GM18907 (cell line): ENCODE results near the gene CMBL.
"Not testable (repeated sequence)": the region's sequence is repeated elsewhere in the genome, so short reads cannot be mapped to it uniquely, and the experiment has no call there.

Experiments used
- ATAC-seq: cut with Tn5 transposase; IDR thresholded peaks from one replicate; pipeline ENCODE4 v1.9.1; 2021; ENCODE audit warnings: mild to moderate bottlenecking, moderate library complexity; ENCODE audit not compliant: unreplicated experiment

CMBL gene

DNA sequence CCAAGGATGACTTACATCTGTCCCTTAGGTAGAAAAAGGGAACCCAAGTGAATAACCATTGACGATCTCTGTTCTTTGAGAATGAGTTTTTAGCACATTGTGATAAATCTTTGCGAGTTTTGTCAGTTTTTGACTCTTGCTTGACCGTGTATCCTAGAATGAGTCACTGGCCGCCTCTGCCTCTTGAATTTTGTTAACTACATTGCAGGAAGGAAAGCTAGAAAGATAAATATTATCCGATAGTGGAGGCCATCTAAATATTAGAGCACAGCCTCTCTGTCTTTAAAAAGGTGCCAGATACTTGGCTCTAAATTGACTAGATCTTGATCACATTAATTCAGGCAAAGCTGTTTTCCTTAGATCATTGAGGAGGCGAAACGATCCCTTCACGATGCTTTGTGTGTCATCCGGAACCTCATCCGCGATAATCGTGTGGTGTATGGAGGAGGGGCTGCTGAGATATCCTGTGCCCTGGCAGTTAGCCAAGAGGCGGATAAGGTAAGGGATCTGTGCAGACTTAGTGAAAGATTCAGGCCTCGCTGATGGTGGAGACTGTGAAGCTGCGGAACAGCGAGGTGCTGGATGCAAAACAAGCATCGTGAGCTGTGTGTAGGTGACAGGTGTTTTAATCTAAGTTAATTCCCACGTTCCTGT, 45.5 kb downstream of the CMBL start:
- ATAC-seq: no peak

DNA sequence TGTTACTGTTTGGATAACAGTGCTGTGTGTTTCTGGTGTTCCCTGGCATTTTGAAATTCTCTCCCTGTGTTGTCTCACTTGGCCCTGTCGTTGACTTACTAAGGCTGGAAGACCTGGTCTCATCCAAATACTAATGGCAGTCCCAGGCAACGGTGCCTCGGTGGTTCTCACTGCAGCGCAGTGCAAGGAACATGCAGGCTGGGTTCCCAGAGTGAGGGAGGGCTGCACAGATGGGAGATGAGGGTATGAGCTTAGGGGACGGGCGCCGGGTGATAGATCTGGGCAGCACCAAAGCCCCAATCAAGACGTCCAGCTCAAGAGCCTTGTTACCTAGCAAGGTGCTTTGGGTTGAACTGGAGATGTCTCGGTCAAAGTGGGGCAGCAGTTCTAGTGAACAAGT, 46.6 kb downstream of the CMBL start:
- ATAC-seq: no peak

- no peak for ATAC-seq
These were observed 47.8 kb downstream of the CMBL start for GRCh38 chr5:10259899-10260298.

DNA sequence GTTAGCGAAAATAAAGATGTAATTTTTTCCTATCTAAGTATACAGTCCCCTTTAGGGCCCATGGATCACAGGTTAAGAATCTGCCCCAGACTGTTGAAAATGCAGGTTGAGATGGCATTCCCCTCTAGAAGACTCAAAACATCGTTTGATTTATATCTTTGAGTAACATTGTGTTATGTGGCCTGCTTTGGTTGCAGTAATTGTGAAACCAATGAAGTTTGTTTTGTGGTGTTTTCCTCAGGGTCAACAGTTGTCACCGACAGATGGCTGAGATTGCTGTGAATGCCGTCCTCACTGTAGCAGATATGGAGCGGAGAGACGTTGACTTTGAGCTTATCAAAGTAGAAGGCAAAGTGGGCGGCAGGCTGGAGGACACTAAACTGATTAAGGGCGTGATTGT, 49.8 kb downstream of the CMBL start:
- ATAC-seq: no peak

GRCh38 chr5:10254686-10255085, 53.0 kb downstream of the CMBL start:
- ATAC-seq: no peak

DNA sequence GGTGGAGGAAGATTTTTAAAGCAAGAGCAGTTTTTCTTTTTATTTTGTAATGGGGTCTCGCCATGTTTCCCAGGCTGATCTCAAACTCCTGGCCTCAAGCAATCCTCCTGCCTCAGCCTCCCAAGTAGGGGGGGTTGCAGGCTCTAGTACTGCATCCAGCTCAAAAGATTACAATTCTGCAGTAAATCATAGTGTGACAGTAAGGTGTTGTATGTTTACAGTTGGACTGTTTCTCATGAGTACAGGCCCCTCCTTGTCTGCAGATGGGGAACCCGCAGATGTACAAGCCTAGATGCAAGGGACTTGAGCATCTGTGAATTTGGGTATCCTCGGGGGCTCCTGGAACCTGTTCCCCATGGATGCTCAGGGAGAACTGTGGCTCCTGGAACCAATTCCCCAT, 54.3 kb downstream of the CMBL start:
- ATAC-seq: no peak

DNA sequence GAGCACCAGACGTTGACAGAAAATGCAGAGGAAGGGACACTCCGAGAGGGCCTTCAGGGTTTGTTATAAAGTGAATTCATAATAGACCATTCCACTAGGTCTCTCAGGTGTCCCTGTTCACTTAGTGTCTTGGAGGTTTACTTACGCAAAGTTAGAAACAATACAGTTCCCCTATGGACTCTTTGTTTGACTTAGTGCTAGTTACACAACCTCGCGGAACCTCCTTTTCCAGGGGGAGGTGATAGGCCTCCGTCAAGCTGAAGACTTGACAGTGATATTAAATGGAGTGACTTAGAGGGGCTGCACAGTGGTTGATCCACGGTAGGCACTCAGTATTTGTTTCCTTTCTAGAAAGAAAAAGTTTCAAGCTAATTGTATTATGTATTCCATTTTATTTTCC, 56.3 kb downstream of the CMBL start:
- no peak for ATAC-seq

DNA sequence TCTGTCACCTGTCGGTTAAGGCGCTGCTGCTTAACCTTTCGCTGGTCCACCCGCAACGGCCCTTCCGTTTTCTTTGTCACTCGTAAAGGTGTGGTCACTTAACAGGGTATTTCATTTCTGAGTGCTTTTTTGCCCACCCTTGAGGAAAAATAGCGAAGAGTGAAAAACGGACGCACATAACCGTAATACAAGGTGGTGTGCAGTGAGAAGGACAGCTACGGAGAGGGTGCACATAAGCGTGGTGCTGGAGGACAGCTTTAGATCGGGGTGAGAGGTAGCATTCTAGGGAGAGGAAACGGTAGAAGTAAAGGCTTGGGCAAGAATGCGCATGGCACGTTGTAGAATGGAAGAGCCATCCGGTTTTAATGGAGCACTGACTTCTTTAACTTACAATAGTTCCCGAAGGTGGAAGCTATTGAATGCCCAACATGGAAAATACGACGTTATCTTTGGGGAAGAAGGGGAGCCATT, 56.9 kb downstream of the CMBL start:
- peak; percentile 18 for ATAC-seq

GRCh38 chr5:10249948-10250805, 57.5 kb downstream of the CMBL start, which contains the start of gene CCT5:
CCT5 (plus strand) TSS chr5:10250280; CDS start chr5:10250341, 61 bp downstream.
- peak; percentile 87 for ATAC-seq

DNA sequence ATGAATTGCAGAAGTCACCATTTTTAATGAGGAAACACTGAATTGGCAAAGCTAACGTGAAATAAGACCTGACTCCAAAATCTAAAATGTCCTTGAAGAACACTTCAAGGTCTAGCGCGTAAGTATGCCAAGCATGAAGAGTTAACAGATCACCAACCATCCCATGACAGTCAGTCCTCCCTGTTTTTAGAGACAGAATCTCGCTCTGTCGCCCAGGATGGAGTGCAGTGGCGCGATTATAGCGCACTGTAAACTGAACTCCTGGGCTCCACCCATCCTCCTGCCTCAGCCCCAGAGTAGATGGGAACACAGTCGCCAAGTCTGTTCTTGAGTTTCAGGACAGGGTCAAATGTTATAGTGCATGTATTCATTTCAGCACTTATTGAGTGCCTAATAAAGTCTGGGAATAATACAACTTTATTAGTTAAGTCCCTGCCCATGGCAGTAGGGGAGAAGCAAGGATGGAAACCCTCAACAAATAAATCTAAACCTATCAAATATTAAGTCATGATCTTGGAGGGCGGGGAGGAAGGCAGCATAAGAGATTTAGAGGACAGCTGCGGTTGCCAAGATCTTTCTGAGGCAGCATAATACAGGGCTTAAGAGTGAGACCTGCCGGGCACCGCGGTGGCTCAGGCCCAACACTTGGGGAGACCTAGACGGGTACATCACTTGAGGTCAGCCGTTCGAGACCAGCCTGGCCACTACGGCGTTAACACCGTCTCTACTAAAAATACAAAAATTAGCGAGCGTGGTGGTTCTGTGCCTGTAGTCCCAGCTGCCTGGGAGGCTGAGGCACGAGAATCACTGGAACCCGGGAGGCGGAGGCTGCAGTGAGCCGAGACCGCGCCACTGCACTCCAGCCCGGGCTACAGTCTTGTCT, 59.1 kb downstream of the CMBL start:
- ATAC-seq: peak; percentile 3

- ATAC-seq: not testable (repeated sequence)
These were observed 60.5 kb downstream of the CMBL start for GRCh38 chr5:10247217-10247616.

DNA sequence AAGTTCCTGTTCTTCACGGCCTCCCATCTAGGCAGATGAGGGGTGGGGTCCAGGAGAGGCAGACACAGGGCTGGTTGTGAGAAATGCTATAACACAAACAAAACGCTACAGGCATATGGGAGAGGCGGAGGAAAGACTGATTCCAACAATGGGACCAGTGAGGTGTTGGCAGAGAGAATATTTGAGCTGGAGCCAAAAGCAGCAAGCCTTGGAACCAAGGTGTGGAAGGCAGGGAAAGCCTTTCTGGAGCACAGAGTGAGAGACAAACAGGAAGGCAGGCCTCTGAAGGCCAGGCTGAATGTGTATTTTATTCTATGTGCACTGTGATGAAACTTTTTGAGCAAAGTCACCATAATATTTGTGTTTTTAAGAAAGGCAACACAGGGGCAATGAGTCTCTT, 60.9 kb downstream of the CMBL start:
- ATAC-seq: no peak

- ATAC-seq: no peak
These were observed 63.3 kb downstream of the CMBL start for GRCh38 chr5:10244342-10244944.

- peak; percentile 57 for ATAC-seq
These were observed 64.0 kb downstream of the CMBL start for GRCh38 chr5:10243660-10244240.

- no peak for ATAC-seq
These were observed 72.4 kb downstream of the CMBL start for GRCh38 chr5:10235350-10235749.

- ATAC-seq: no peak
These were observed 74.2 kb downstream of the CMBL start for GRCh38 chr5:10233505-10233904.

DNA sequence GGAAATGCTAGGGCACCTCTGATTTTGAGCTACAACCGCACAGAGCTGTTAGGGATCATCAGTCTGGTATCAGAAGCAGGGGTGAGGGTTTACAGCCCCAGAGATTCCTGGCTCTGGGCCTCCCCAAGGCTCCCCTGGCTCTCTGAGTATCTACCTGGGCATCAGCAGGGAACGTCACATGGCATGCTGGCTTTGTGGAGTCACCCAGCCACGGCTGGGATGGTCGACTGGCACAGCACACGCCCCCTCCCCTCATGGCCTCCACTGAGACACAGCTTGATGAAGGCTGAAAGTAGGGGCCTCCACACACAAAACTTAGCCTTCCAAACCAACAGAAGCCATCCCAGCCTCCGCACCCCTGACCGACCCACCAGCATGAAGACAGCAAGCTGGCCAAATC, 74.7 kb downstream of the CMBL start:
- ATAC-seq: no peak

GRCh38 chr5:10232386-10232785, 75.3 kb downstream of the CMBL start:
- ATAC-seq: no peak

GRCh38 chr5:10229306-10230048, 78.2 kb downstream of the CMBL start:
- ATAC-seq: no peak

DNA sequence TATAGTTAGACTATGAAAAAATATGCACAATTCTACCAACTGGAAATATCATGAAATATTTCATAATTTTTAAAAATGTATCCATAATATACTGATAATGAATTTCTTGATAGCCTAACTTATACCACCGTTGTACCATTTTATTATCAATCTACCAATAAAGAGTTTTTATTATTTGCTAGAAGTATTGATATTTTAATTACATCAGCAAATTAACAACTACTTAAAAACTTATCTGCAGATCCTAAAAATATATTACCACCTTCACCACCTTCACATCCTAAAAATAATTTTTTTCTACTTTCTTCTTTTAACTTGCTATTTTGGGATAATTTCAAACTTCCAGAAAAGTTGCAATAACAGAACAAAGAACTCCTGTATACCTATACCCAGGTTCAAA, 79.4 kb downstream of the CMBL start:
- ATAC-seq: no peak
